ENCODE measurements around the gene PSMD1.
"Not testable (repeated sequence)": the region's sequence is repeated elsewhere in the genome, so short reads cannot be mapped to it uniquely, and the experiment has no call there.

Gene PSMD1

GRCh38 chr2:231134910-231135655 is 78.4 kb downstream of the PSMD1 start:
- no peaks in the 10 kb centered on the region for H3K9me3 ChIP-seq (ENCODE audit: control insufficient read depth, low read length)
- no peak overlapping the region for H3K9ac ChIP-seq
- H3K4me1 ChIP-seq, result peaks cover 5% of the 10 kb centered on the region
- no peak overlapping the region for H3K4me3 ChIP-seq (ENCODE audit: low read depth, low read length)
- no peak overlapping the region for H3K27ac ChIP-seq
- no peak for TF ChIP-seq CTCF (IDR thresholded peaks at IDR 0.05)
- H2AFZ ChIP-seq, result no peak overlapping the region
- no peaks in the 10 kb centered on the region for H3K36me3 ChIP-seq (ENCODE audit: control insufficient read depth, insufficient read depth, low read length)
- no peak overlapping the region for H3K4me2 ChIP-seq (ENCODE audit: low read length)
- no peaks in the 10 kb centered on the region for H3K79me2 ChIP-seq
- H3K27me3 ChIP-seq (ENCODE audit: control insufficient read depth, insufficient read depth, low read length), result no peaks in the 10 kb centered on the region

GRCh38 chr2:231138699-231139098 is 82.0 kb downstream of the PSMD1 start:
- no peak overlapping the region for H2AFZ ChIP-seq

GRCh38 chr2:231139796-231140195 is 83.1 kb downstream of the PSMD1 start:
- Histone ChIP-seq H3K79me2 (no peaks in the 10 kb centered on the region), H3K9ac (no peak overlapping the region), H3K4me3 (ENCODE audit: low read depth, low read length) (no peak overlapping the region), H3K27me3 (ENCODE audit: control insufficient read depth, insufficient read depth, low read length) (no peaks in the 10 kb centered on the region), H3K9me3 (ENCODE audit: control insufficient read depth, low read length) (no peaks in the 10 kb centered on the region), H3K27ac (no peak overlapping the region), H3K4me2 (ENCODE audit: low read length) (no peak overlapping the region), H3K4me1 (no peaks in the 10 kb centered on the region), H3K36me3 (ENCODE audit: control insufficient read depth, insufficient read depth, low read length) (no peaks in the 10 kb centered on the region), H2AFZ (no peak overlapping the region)
- TF ChIP-seq CTCF (IDR thresholded peaks at IDR 0.05), result no peak

More at GRCh38 chr2:231138699-231139098, 82.0 kb downstream of the PSMD1 start:
- Histone ChIP-seq H3K27ac (no peak overlapping the region), H3K4me2 (ENCODE audit: low read length) (no peak overlapping the region), H3K9ac (no peak overlapping the region), H3K27me3 (ENCODE audit: control insufficient read depth, insufficient read depth, low read length) (no peaks in the 10 kb centered on the region), H3K4me1 (no peaks in the 10 kb centered on the region), H3K9me3 (ENCODE audit: control insufficient read depth, low read length) (no peaks in the 10 kb centered on the region), H3K4me3 (ENCODE audit: low read depth, low read length) (no peak overlapping the region), H3K36me3 (ENCODE audit: control insufficient read depth, insufficient read depth, low read length) (no peaks in the 10 kb centered on the region), H3K79me2 (no peaks in the 10 kb centered on the region)
- no peak for TF ChIP-seq CTCF (IDR thresholded peaks at IDR 0.05)

GRCh38 chr2:231140808-231141207 is 84.1 kb downstream of the PSMD1 start:
- not testable (repeated sequence) for H2AFZ ChIP-seq; H3K27me3 ChIP-seq (ENCODE audit: control insufficient read depth, insufficient read depth, low read length); H3K36me3 ChIP-seq (ENCODE audit: control insufficient read depth, insufficient read depth, low read length); H3K4me3 ChIP-seq (ENCODE audit: low read depth, low read length); H3K27ac ChIP-seq; H3K4me1 ChIP-seq; H3K4me2 ChIP-seq (ENCODE audit: low read length); H3K9me3 ChIP-seq (ENCODE audit: control insufficient read depth, low read length); H3K79me2 ChIP-seq; H3K9ac ChIP-seq

GRCh38 chr2:231144896-231145295 is 88.2 kb downstream of the PSMD1 start:
- no peaks in the 10 kb centered on the region for H3K36me3 ChIP-seq (ENCODE audit: control insufficient read depth, insufficient read depth, low read length)
- TF ChIP-seq CTCF (IDR thresholded peaks at IDR 0.05), result no peak
- no peak overlapping the region for H2AFZ ChIP-seq
- H3K27ac ChIP-seq, result no peak overlapping the region
- H3K9ac ChIP-seq, result no peak overlapping the region
- H3K9me3 ChIP-seq (ENCODE audit: control insufficient read depth, low read length), result no peaks in the 10 kb centered on the region
- H3K79me2 ChIP-seq, result no peaks in the 10 kb centered on the region
- H3K27me3 ChIP-seq (ENCODE audit: control insufficient read depth, insufficient read depth, low read length), result no peaks in the 10 kb centered on the region
- H3K4me2 ChIP-seq (ENCODE audit: low read length), result no peak overlapping the region
- H3K4me3 ChIP-seq (ENCODE audit: low read depth, low read length), result no peak overlapping the region
- H3K4me1 ChIP-seq, result no peaks in the 10 kb centered on the region

Measured in parathyroid adenoma (tissue), 2 donors.